MCF 10A (cell line): Measurements from ENCODE around the gene HOXA7. TPM values are rescaled to one million over a fixed set of nuclear protein-coding genes. Genes with fewer than 3 reads are reported as not detected.

Source experiments
- BruUV-seq: library from RNA; stranded (reverse); fragments of 400-500 nt; replicated peaks from 2 replicates; lab custom pipeline; 2021; lab: Mats Ljungman, UMichigan
- CTCF ChIA-PET: fragments of 300-600 bp; sonication (Branson Sonifier 250); formaldehyde crosslinking; extraction: SDS; loops from one replicate; lab custom pipeline; 2021; ENCODE audit warnings: antibody characterized with exemption, inconsistent platforms; lab: Yijun Ruan, JAX
- POLR2A ChIA-PET: fragments of 300-600, 350-650 bp; sonication (Branson Sonifier 250); formaldehyde crosslinking; extraction: SDS; loops from one replicate; lab custom pipeline; 2020; ENCODE audit warnings: antibody characterized with exemption, inconsistent platforms; lab: Yijun Ruan, JAX
- DNase-seq: peaks from one replicate; pipeline ENCODE4 v3.0.0-alpha.2; 2018; ENCODE audit not compliant: unreplicated experiment
- H3K27ac Mint-ChIP-seq: one replicate; pipeline ENCODE4 v1.8.0; 2022; ENCODE audit warnings: mild to moderate bottlenecking, low read depth, mixed read lengths; ENCODE audit not compliant: unreplicated experiment
- H3K27me3 Mint-ChIP-seq: one replicate; pipeline ENCODE4 v1.8.0; 2022; ENCODE audit warnings: mixed read lengths; ENCODE audit not compliant: insufficient read depth, unreplicated experiment
- H3K36me3 Mint-ChIP-seq: one replicate; pipeline ENCODE4 v1.8.0; 2022; ENCODE audit warnings: mild to moderate bottlenecking, moderate library complexity, mixed read lengths; ENCODE audit not compliant: insufficient read depth, unreplicated experiment
- H3K4me1 Mint-ChIP-seq: one replicate; pipeline ENCODE4 v1.8.0; 2022; ENCODE audit warnings: mixed read lengths; ENCODE audit not compliant: insufficient read depth, unreplicated experiment
- H3K4me3 Mint-ChIP-seq: one replicate; pipeline ENCODE4 v1.8.0; 2022; ENCODE audit warnings: mild to moderate bottlenecking, moderate library complexity, mixed read lengths; ENCODE audit not compliant: unreplicated experiment
- H3K9me3 Mint-ChIP-seq: one replicate; pipeline ENCODE4 v1.8.0; 2022; ENCODE audit warnings: mixed read lengths; ENCODE audit not compliant: unreplicated experiment
- intact Hi-C: fragments of 100-400 bp; cut with micrococcal nuclease; formaldehyde crosslinking; loops from 2 replicates; pipeline ENCODE4 v1.14.1; 2022
- total RNA-seq: library from RNA; stranded (reverse); gene quantifications from 2 replicates; pipeline ENCODE4 v1.2.3, GENCODE V29; 2022
- TF ChIP-seq, protein P1 (sequence below): fragments of 200-600 bp; IDR thresholded peaks from one replicate; pipeline ENCODE4 v1.8.0; 2022; ENCODE audit warnings: antibody characterized with exemption, mild to moderate bottlenecking; ENCODE audit not compliant: unreplicated experiment

Gene HOXA7
- total RNA-seq, 1 experiment from 2014 or later, result 0.44 TPM

DNA sequence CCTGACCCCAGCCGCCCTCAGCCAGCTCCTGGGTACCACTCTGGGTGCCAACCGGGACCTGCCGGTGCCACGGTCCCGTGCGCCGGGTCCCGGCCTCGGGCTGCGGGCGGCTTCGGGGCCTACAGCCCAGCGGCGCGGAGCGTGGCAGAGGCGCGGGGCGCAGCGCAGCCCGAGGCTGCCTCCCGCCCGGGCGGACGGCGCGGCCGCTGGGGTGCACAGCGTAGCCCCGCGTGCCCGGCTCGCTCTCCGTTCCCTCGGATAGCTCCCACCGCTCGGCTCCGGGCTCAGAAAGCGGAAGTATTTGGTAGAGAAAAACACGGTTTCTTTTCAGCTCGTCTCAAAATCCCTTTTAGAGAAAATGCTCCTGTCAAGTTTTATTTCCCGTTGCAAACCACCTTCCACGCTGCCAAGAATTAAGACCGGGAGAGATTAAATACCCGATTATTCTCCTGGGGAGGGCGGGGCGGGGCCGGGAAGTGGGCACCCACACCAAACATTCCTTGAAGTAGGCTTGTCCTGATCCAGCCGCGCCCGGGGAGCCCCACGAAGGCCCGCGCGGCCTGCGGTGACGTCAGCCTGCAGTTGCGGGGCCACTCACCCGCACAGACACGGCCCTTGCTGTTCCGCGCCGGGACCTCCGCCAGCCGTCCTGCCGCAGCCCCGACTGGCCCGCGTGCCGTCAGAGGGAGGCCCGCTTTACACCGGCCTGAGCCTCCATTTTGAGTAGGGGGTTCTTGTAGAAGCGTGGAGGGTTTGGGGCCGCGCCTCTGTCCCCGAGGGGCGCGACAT, 36.3 kb upstream of the HOXA7 start:
- BruUV-seq, result no TSS peak
- H3K4me3 Mint-ChIP-seq, result no peak overlapping the region
- no peaks in the 10 kb centered on the region for H3K9me3 Mint-ChIP-seq
- CTCF ChIA-PET, result interaction anchor here (3.2 kb wide), 1 partner anchor 14 kb away, joined by 10 read pairs; no protein-coding TSS in a partner anchor
- peaks cover 19% of the 10 kb centered on the region for H3K27me3 Mint-ChIP-seq
- no peak overlapping the region for H3K27ac Mint-ChIP-seq
- no peaks in the 10 kb centered on the region for H3K36me3 Mint-ChIP-seq
- POLR2A ChIA-PET, result no interaction called here
- intact Hi-C loops, result loop anchor here (10.0 kb wide), 1 partner anchor 1732 kb away; no protein-coding TSS in a partner anchor
- DNase-seq, result no peak
- TF ChIP-seq, protein P1, sequence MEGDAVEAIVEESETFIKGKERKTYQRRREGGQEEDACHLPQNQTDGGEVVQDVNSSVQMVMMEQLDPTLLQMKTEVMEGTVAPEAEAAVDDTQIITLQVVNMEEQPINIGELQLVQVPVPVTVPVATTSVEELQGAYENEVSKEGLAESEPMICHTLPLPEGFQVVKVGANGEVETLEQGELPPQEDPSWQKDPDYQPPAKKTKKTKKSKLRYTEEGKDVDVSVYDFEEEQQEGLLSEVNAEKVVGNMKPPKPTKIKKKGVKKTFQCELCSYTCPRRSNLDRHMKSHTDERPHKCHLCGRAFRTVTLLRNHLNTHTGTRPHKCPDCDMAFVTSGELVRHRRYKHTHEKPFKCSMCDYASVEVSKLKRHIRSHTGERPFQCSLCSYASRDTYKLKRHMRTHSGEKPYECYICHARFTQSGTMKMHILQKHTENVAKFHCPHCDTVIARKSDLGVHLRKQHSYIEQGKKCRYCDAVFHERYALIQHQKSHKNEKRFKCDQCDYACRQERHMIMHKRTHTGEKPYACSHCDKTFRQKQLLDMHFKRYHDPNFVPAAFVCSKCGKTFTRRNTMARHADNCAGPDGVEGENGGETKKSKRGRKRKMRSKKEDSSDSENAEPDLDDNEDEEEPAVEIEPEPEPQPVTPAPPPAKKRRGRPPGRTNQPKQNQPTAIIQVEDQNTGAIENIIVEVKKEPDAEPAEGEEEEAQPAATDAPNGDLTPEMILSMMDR, result no peak
- no peaks in the 10 kb centered on the region for H3K4me1 Mint-ChIP-seq

GRCh38 chr7:27191833-27192545, 35.5 kb upstream of the HOXA7 start:
- Mint-ChIP-seq H3K4me1 (no peaks in the 10 kb centered on the region), H3K27me3 (peaks cover 12% of the 10 kb centered on the region), H3K36me3 (no peaks in the 10 kb centered on the region), H3K9me3 (no peaks in the 10 kb centered on the region), H3K27ac (no peak overlapping the region), H3K4me3 (no peak overlapping the region)
- DNase-seq, result no peak
- ChIA-PET POLR2A (no interaction called here), CTCF (interaction anchor here (3.2 kb wide), 1 partner anchor 13 kb away, joined by 10 read pairs; no protein-coding TSS in a partner anchor)
- no TSS peak for BruUV-seq
- TF ChIP-seq, protein P1, result no peak
- intact Hi-C loops, result loop anchor here (10.0 kb wide), 1 partner anchor 1733 kb away; no protein-coding TSS in a partner anchor

DNA sequence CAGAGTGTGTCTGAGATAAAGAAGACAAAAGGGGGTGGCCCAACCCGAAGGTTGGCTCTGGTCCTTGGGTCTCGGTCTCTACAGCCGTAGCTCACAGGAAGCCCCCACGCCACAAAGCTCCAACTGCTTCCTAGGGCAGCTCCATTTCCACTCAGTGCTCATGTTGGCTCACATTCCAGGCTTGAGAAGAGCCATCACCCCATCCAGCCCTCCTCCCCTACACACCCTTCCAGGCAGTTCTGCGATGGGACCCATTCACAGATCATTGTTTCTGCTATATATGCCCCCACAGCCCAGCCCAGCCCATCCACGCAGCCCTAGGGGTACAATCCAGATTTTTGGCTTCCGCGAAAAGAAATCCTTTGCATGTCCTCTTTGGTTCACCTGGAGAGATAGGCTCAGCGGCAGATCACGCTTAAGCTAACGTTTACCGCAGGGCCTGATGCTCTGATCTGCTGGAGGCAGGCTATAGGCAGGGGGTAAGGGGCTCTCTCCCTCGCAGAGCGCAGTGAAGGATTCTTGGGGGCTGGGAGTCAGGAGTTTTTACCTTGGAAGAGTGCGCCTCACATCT, 34.8 kb upstream of the HOXA7 start:
- TF ChIP-seq, protein P1, result no peak
- CTCF ChIA-PET, result interaction anchor here (2.2 to 3.2 kb wide), 2 partner anchors 12 to 19 kb away, joined by 6 to 10 read pairs; no protein-coding TSS in a partner anchor
- Mint-ChIP-seq H3K9me3 (no peaks in the 10 kb centered on the region), H3K27me3 (peaks cover 10% of the 10 kb centered on the region), H3K4me3 (no peak overlapping the region), H3K36me3 (no peaks in the 10 kb centered on the region), H3K4me1 (peaks cover 1% of the 10 kb centered on the region), H3K27ac (no peak overlapping the region)
- no TSS peak for BruUV-seq
- intact Hi-C loops, result loop anchor here (10.0 kb wide), 1 partner anchor 1734 kb away; no protein-coding TSS in a partner anchor
- DNase-seq, result no peak
- POLR2A ChIA-PET, result no interaction called here
